ELF-1 (cell line): ENCODE results near the gene BRI3BP.
A peak's percentile ranks its signal among the peaks of the same experiment; 100 is the strongest.
"Not testable (repeated sequence)": the region's sequence is repeated elsewhere in the genome, so short reads cannot be mapped to it uniquely, and the experiment has no call there.

Source experiments
- DNase-seq: peaks from one replicate; pipeline ENCODE4 v3.0.0-alpha.2; 2016; ENCODE audit warnings: low read depth, low spot score

BRI3BP gene

DNA sequence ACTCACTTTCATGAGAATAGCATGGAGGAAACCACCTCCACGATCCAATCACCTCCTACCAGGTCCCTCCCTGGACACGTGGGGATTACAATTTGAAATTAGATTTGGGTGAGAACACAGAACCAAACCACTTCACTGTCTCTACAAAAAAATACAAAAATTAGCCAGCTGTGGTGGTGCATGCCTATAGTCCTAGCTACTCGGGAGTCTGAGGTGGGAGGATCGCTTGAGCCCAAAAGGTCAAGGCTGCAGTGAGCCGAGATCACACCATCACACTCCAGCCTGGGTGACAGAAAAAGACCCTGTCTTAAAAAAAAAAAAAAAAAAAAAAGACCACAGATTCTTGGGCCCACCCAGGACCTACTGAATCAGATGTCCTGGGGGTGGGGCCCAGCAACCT is 28.3 kb downstream of the BRI3BP start:
- no peak for DNase-seq

DNA sequence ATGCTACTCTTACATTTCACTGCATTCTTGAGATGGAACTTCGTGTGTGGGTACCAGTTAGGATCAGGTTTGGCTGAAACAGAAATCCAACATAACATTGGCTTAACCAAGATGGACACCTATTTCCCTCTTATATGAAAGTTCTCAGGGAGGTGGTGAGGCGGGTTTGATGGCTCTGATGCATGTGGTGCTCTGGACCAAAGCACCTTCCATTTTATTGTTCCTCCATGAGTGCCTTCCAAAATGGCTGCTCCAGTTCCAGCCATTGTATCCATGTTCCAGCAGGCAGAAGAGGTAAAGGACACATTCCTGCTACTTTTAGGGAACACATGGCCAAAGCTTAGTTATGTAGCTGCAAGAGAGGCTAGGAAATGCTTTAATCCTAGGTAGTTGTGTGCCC is 29.6 kb downstream of the BRI3BP start:
- DNase-seq = no peak

DNA sequence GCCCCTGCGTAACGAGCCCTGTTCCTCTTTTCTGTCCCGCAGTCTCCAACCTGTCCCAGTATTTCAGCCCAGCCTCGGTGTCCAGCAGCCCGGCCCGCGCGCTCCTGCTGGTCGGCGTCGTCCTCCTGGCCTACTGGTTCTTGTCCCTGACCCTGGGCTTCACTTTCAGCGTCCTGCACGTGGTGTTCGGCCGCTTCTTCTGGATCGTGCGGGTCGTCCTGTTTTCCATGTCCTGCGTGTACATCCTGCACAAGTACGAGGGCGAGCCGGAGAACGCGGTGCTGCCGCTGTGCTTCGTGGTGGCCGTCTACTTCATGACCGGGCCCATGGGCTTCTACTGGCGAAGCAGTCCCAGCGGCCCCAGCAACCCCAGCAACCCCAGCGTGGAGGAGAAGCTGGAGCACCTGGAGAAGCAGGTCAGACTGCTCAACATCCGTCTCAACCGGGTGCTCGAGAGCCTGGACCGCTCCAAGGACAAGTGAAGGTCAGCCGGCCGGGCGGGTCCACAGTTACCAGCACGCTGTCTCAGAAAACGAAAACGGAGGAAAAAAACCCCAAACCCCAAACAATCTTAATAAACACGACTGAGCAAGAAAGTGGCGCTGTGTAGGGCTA is 31.6 kb downstream of the BRI3BP start:
- DNase-seq = no peak

DNA sequence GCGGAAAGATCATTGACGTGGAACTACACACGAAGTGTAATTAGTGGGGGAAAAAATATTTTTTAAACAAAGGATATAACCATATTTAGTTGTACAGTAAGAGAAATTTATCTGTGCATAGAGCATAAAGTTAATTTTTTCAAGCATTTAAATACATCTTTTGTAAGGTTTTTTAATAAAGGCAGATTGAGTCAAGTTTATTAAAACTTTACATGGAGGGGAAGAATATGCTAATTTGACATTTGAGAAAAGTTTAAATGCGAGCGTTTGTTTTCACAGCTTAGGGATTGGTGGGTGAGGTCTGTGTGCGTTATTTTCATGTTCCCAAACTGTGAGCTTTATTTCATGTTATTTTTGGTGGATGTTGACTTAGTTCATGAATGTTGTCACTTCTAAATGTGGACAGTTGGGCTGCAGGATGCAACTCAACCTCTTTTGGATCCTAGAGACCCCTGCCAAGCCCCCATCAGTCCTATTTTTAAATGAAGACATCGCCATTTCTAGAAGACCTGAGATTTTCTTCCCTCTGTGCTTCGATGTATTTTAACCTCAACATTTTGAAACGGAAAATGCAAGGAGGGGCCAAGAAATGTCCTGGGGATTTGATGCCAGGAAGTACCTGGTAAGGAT is 32.3 kb downstream of the BRI3BP start:
- DNase-seq = no peak

DNA sequence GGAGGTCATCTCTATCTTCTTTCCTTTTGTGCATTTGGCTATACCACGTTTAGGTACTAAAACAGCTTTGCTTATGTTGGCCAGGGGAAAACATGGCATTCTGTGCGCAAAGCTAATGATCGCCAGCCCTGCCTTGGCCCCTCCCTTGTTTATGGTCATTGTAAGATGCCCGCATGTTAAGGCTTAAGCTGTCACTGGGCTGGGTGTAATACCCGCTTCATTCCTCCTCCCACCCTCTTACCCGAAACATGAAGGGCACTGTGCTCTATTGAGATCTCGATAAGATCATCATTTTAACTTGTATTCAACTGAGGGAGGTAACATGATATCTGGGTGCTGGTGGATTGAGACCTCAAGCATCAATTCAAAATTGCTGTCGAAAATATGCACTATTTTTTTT is 34.7 kb downstream of the BRI3BP start:
- DNase-seq = no peak

DNA sequence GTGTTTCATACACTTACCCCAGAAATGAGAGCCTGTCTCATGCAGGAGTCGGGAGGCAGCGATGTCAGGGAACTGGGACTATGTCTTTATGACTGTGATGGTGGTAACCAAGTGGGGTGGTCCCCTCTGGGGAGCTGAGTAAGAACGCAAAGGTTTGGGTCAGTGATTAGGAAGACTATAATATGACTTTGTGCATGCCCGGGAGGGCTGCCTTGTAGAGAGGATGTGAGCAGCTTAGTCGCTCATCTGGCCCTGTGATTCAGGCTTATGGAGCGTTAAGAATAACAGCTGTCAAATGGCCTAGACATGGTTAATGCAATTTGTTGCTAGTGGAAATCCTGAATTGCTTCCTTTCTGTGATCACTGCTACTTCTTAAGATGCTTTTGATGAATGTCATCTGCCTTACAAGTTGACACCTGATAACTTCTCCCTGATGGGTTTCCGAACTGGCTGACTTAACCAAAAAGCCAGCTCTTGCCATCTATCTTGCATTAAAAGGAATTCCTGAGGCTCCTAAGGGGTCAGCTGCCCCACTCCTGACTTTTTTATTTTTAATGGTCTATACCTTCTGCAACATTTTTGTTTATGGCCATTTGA is 36.4 kb downstream of the BRI3BP start:
- no peak for DNase-seq

DNA sequence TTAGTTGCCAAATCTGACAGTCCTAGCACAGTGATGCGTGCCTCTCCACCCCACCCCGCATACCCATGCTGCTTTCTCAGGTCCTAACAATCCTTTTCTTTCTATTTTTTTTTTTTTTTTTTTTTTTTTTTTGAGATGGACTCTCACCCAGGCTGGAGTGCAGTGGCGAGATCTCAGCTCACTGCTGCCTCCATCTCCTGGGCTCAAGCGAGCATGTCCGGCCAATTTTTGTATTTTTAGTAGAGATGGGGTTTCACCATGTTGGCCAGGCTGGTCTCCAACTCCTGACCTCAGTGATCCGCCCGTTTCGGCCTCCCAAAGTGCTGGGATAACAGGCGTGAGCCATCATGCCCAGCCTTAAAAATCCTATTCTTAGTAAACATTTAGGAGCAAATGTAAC is 38.0 kb downstream of the BRI3BP start:
- not testable (repeated sequence) for DNase-seq

DNA sequence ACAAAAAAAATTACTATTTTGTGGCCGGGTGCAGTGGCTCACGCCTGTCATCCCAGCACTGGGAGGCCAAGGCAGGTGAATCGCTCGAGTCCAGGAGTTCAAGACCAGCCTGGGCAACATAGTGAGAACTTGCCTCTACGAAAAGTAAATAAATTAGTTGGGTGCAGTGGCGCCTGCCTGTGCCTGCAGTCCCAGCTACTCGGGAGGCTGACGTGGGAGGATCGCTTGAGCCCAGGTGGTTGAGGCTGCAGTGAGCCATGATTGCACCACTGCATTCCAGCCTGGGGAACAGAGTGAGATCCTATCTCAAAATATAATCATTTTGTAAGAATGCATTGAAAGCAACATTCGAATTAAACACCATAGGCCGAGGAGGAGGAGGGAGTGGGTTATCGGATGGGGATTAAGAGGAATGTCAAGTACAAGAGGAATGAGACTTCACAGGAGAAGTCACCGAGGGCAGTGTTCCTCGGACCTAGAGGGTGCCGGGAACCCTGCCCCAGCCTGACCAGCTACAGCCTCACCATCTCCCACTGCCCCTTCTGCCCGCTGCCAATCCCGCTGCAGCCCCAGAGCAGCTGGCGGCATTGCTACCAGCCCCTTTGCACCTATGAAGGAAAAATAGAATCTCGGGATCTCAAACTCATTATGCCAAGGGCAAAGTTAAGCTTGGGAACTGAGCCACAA is 39.2 kb downstream of the BRI3BP start:
- DNase-seq = no peak

DNA sequence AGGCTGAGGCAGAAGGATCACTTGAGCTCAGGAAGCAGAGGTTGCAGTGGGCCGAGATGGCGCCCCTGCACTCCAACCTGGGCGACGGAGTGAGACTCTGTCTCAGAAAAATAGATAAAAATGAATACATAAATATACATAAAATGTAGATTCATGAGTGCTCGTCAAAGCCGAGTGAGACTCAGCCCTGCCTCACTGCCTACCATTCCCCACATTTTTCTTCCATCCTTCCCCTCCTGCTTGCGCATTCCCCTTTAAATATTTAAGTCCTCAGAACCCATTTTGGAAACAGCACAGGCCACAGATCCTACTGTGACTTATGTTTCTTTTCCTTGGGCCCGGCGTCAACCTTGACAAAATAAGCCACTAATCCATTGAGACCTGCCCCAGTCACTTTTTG is 39.8 kb downstream of the BRI3BP start:
- no peak for DNase-seq

DNA sequence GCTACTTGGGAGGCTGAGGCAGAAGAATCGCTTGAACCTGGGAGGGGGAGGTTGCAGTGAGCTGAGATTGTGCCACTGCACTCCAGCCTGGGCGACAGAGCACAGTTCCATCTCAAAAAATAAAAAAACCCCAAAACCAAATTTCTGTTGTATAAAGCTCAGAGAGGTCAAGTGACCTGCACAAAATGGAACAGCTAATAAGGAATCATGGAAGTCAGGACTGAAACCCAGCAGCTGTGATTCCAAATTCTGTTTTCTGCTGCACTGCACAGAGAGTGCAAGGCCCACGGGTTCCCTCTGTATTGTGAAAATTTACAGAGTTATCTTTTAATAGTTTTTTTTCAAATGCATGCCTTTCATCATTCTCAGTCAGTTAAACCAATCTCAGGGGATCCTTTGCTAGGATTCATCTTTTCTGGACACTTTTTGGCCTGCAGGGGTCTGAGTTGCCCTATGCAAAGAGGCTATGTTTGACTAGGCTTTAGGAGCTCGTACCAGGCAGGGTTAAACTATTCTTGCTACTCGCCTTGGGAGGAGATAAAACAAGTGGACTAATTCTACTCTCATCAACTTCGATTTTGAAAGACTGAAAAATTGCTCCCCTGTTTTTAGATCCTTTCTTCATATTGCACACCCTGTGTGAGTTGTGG is 45.7 kb downstream of the BRI3BP start:
- DNase-seq = no peak

DNA sequence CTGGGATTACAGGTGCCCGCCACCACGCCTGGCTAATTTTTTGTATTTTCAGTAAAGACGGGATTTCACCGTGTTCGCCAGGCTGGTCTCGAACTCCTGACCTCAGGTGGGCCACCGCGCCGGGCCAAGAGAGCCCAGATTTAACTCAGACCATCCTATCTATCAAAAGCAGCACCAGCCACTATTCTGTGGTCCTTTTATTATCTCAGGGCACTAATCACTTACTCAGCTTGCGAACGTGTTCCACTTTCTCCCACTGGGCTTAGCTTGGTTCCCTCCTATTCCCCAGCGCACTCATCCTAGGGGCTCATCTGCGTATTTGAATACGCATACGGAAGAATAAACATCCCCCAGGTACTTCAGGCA is 55.6 kb downstream of the BRI3BP start:
- DNase-seq = no peak

DNA sequence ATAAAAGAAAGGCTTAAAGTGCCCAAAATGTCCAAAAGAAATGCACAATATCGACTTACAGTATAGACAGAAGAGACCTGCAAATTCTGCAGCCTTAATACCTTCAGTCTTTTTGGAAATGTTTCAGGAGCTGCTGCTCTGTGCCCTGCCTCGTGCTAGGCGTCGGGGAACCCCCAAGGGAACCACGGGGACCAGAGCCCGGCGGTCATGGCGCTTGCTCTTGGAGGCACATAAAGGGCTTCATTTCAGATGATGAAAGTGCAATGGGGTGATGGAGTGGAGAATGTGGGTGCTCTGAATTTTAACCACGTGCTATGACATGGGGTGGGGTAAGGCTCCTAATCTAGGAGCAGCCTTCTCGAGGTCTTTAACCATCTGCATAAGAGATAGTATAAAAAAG is 57.0 kb downstream of the BRI3BP start:
- DNase-seq = no peak

DNA sequence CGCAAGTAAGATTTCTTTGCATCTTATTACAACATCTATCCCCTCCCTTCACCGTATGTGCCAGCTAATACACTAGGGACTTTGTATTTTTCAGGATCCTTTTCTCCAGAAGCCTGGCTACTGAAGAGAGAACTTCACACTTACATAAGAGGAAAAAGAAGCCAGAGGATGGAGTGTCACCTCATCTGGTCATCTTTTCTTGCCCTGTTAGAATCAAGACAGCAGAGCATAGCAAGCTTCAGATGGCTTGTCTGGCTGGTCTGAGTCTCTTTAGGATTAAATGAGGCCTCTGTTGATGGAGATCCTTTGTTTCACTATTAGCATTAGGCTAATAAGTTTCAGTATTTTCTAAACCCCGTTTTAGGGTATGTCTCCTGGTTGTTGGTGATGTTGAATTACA is 57.4 kb downstream of the BRI3BP start:
- no peak for DNase-seq

DNA sequence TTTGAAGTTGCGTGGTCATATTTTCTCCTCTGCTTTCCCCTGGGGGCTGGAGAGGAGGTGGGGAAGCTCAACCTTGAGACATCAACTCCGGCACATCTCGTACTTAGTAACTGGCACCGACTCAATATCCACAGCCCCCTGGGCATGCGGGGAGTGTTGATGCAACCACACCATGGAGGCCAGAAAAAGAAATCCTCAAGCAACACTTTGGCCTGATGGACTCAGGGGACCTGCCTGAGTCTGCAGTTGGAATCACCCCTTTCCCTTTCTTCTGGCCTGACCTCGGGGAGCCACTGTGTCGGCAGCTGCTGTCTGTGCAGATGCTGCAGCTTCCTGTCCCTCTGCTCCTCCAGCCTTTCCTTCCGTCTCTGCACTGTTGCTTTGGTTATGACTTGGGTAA is 60.4 kb downstream of the BRI3BP start:
- no peak for DNase-seq

DNA sequence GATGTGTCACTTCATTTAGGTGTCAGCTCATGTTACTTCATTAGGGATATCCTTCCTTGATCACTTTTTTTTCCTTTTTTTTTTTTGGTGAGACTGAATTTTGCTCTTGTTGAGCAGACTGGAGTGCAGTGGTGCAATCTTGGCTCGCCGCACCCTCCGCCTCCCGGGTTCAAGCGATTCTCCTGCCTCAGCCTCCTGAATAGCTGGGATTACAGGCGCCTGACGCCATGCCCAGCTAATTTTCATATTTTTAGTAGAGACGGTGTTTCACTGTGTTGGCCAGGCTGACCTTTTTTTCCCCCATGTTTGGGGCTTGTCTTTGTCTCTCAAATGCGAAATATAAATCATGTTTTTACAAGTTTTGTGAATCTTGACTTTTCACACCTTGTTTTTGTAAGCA is 62.1 kb downstream of the BRI3BP start:
- DNase-seq = no peak

DNA sequence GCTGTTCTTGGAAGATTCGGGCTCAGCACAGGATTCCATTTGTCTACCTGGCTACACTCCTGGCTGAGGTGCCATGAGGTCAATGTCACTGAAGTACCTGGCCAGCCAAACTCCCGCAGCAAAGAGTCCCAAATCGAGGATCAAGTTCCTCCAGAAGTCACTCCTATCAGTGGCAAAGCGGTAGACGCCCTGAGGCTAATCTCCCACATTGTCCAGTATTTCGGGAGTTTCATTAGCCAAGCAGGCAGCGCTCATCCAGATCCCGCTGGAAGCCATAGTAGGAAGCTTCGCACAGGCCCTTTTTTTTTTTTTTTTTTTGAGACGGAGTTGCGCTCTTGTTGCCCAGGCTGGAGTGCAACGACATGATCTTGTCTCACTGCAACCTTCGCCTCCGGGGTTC is 62.9 kb downstream of the BRI3BP start:
- DNase-seq = peak; percentile 49

DNA sequence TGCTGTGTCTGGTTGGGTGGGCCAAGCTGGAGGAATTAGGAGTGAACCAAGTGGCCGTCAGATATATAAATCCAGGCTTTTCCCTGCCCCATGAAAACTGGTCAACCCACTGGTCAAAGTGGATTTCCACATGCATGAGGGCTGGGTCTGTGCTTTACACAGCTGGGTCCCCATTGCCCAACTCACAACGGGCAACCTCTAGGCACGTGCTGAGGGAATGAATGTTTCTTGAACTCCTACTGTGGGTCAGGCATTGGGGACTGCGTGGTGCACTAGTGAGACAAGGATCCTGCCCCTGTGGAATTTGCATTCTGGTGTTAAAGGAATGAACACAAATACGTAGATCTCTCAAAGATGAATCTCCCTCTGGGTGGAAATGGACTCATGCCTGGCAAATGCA is 64.3 kb downstream of the BRI3BP start:
- no peak for DNase-seq

DNA sequence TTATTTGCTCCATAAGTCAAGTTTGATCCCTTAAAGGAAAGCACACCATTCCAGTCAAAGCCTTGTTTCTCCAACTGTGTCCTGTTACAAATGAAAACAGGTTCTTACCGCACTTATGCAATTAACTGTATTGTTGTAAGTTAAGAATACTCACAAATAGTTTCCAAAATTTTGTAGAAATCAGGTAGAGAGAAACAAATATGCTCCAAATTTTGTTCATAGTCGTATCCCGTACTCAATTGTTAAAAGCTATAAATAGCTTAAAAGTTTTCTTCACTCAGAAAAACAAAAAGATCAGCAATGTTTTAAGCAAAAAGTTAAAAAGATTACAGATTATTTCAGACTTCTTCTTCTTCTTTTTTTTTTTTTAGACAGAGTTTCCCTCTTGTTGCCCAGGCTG is 67.8 kb downstream of the BRI3BP start:
- DNase-seq = no peak

DNA sequence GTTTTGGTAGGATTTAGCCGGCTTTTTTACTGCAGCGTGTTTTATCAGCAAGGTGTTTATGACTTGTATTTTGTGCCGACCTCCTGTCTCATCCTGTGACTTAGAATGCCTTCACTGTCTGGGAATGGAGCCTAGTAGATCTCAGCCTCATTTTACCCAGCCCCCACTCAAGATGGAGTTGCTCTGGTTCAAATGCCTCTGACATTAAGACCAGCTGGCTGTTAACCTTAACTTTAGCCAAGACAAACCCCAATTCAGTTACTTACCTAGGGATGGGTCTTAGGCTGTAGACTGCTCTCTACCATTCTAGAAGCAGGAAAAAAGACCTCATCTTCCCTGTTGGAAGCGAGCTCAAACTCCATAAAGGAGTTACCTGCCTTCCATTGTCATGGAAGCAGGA is 70.1 kb downstream of the BRI3BP start:
- DNase-seq = not testable (repeated sequence)

DNA sequence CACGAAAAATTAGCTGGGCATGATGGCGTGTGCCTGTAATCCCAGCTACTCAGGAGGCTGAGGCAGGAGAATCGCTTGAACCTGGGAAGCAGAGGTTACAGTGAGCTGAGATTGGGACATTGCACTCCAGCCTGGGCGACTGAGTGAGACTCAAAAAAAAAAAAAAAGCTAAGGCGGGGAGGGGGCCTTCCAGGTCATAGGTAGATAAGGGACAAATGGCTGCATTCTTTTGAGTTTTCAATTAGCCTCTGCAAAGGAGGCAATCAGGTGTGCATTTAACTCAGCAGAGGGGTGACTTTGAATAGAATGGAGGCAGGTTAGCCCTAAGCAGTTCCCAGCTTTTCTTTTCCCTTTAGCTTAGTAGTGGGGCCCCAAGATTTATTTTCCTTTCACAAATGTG is 71.0 kb downstream of the BRI3BP start:
- DNase-seq = peak; percentile 43

DNA sequence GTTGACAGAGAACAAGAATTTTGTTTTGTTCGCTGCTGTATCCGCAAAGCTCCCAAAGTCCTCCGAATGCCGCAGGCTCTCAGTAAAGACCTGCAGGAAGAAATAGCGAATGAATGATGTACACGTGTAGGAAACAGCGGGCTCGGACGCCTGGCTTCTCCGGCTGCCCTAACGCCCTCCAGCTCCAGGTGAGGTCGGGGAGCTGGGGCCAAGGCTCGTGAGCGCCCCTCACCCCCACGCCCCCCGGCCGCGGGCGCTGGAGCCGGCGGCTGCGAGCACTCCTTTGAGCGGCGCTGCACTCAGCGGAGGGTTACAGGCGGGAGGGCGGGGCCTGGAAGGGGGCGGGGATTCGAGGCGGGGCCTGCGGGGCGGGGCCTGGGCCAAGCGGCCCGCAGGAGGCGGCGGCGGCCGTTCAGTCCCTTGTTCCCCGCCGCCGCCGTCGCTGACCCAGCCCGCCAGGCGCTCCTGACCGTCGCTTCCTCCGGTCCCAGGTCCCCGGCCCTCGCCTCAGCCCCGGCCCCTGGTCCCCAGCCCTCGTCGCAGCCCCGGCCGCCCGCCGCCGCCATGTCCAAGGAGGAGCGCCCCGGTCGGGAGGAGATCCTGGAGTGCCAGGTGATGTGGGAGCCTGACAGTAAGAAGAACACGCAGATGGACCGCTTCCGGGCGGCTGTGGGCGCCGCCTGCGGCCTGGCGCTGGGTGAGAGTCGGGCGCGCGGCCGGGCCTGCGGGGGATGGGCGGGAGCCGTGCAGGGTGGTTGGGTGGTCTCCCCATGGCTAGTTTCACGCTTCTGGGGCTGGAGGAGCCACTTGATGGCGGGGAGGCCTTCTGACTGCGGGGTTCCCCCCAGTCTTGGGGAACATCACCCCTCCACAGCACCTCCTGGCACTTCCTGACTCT is 71.8 kb downstream of the BRI3BP start, which contains the start of gene AACS:
TSS of gene AACS (plus strand) at position 415 of the 898 bp plus-strand sequence. CDS start at position 565, 150 bp downstream.
- peak; percentile 83 for DNase-seq
